GM18867 (cell line): ENCODE measurements around the gene SCN1A.
"Not testable (repeated sequence)": the region's sequence is repeated elsewhere in the genome, so short reads cannot be mapped to it uniquely, and the experiment has no call there.

Experiments used
- ATAC-seq: cut with Tn5 transposase; IDR thresholded peaks from one replicate; pipeline ENCODE4 v1.9.1; 2021; ENCODE audit warnings: mild to moderate bottlenecking, moderate library complexity; ENCODE audit not compliant: unreplicated experiment

The SCN1A gene

DNA sequence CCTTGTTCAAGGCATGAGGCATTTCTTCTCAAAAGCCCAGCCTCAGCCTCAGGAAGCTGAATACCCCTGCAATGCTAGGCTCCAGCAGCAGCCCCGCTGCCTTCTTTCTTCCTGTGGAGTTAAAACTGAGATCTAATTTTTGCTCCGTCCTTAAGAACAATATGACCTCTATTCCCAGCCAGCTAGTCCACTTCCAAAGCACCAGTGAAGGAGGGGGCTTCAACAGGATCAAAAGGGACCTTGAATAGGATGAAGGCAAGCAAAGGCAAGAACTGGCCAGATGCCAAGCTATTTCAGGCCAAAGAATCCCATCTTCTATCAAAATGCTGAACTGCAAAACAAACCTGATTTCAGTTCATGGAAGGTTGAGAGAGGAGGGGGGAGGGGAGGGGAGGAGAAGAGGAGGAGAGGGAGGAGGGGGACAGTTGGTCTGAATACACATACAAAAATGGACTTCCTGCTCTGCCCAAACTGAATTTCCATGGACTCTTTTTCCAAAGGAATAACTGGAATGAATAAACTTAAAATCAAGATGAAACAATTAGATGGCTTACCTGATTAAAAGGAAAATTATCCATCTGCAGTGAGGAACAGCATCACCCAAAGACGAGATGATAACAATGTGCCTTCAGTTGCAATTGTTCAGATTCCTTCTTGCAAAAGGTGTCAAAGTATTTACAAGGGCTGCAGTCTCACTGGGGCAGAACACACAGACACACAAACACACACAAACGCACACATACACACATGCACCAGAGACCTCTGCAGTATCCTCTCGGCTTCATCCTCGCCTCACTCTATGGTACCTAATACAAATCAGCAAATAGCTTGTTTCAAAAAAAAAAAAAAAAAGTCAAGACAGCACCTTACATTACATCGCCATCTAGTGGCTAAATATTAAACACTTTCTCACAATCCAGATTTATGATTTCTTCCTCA is at the start of gene SCN1A:
Gene SCN1A (minus strand): TSS at position 804 of the 939 bp plus-strand sequence. CDS start 54,399 bp downstream, outside the sequence.
- ATAC-seq, result no peak

DNA sequence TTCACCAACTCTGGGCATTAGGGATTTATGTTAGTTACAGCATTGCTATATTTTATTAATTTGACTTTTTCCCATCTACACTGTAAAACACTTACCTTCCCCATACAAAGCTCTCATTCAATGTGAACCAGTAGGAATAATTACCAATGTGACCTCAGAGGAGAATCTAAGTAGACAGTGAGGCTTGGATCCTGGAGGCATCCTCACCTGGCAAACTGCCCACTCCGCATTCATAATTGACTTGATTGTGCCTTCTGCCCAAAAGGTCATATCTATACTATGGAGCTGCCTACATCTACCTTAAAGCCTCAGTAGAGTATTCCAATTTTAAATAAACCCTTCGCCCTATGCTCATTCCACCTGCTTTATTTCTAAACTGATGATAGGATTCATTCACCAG is 45.4 kb upstream of the SCN1A start:
- no peak for ATAC-seq

DNA sequence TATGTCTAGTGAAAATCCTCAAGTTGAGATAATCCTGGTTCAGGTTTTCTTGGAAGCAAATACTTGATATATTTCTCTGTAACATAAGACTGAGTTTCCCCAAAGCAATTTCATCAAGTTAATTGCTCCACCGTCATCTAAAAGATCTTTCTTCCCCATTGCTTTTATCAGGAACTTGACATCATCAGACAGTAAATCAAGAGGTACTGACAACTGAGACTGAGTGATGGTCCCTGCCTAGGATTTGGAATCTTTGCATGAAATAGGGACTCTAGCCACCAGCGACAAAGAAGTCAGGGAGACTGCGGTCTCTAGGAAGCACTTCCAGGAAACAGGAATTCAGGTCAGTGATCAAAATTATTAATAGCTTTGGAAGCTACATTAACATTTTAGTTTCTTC is 43.4 kb upstream of the SCN1A start:
- no peak for ATAC-seq

DNA sequence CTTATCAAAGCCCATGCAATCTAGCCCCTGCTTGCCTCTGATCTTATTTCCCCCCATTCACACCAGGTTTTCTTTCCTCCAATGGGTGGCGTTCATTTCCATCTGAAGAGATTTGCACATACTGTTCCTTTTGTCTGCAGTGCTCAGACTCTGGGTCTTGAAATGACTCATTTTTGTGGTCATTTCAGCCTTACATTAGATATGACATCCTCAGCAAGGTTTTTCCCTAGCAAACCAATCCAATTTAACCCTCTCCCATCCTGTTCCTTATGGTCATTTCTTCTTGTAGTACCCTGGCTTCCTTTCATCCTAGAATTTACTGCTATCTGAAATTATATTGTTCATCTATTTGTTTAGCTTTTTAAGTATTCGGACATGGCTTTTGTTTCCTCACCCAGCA is 42.5 kb upstream of the SCN1A start:
- ATAC-seq, result no peak

DNA sequence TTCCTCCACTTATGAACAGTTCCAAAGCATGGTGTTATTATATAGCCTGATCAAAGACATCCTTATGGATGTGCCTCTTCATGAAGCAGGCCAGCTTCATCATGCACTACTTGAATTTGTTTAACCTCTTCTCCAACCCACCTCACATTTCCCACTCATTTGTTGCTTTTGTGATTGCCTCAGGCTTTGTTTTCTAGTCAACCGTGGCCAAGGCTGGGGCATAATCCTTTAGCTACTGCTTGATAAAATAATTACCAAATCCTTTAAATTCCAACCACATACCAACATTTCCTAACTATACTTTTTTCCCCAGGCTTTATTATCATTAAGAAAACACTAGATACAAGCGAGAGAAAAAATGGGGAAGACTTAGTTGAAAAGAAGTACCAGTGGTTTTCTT is 39.6 kb upstream of the SCN1A start:
- ATAC-seq, result no peak

DNA sequence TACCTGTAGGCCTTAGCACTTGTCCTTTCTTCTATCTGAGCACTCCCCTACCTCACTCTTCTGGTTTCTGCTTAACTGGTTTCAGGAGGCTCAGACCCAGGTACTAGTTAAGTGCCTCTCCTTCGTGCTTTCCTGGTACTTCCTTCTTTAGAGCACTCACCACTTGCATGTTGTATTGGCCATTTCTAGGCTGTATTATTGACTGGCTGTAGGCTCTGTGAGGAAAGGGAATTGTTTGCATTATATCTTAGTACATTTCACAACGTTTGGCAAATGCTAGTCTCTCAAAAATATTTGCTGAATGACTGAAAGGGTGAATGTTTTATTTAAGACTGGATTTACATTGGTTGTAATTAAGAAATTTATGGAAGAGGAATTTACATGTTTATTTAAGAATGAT is 36.0 kb upstream of the SCN1A start:
- ATAC-seq, result no peak

DNA sequence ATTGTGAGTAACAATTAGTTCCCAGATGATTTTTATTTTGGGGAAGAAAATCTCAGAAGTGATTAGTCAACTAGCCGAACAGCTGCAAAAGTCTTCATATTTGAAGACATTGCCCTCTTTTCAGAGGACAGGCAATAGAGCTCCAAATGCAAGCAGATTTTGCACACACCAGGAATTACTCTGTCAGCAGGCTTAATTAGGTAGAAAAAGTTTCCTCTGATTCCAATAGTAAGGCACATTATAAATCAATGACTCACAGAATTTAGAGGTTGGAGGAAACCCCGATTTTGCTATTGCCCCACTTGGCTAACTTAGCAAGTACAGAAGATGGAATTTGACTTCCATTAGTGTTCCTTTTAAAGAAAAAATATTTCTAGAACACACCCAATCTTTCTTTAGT is 30.7 kb upstream of the SCN1A start:
- ATAC-seq, result no peak

DNA sequence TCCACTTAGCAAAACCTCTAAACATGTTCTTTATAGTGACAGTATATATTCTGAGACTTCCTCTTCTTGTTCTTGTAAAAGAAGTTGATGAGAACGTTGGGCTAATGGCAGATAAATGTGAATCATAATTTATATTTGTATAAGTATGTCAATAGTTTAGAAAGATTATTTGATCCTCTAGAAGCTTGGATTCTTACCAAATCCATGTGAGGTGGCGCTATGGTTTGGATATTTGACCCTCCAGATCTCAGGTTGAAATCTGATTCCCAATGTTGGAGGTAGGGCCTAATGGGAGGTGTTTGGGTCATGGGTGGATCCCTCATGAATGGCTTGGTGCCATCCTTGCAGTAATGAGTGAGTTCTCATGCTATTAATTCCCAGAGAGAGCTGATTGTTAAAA is 29.8 kb upstream of the SCN1A start:
- ATAC-seq, result no peak

DNA sequence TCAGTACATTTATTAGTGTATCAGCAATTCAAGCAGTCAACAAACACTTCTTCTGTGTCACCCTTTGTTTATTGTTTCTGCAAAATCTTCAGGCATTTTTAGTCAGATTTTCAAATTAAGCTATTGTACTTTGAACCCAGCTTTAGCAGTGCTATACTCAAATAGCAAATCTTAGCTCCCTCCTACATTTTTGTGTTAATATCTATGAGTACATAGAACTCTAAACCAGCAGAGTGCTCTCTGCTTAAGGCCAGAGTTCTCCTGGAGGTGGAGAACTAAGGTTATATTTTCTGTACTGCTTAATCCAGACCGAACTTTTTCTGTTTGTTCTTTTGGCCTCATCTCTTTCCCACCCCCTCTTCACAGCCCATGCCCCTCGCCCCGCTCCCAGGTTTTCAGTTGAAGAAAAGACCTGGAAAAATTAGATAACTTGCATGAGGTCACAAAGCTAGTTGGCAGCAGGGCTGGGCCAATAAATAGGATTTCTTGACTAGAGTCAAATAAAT is 29.2 kb upstream of the SCN1A start:
- no peak for ATAC-seq

DNA sequence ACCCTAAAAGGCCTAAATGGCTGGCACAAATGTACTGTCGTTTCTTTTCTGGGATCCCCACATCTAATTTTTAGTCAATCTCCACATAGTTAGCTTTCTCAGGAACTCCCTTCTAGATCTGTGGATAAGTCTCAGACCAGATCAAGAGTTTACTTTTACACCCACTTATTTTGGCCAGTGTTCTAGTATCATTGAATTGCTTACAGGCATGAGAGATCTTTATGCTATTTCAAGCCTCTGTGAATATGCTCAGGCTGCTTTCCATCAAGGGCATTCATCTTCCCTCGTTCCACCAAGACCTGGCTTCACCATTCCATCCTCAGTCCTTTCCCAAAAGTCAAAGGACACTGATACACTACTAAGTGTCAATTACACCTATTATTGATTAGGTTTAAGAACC is 27.8 kb upstream of the SCN1A start:
- ATAC-seq, result no peak

DNA sequence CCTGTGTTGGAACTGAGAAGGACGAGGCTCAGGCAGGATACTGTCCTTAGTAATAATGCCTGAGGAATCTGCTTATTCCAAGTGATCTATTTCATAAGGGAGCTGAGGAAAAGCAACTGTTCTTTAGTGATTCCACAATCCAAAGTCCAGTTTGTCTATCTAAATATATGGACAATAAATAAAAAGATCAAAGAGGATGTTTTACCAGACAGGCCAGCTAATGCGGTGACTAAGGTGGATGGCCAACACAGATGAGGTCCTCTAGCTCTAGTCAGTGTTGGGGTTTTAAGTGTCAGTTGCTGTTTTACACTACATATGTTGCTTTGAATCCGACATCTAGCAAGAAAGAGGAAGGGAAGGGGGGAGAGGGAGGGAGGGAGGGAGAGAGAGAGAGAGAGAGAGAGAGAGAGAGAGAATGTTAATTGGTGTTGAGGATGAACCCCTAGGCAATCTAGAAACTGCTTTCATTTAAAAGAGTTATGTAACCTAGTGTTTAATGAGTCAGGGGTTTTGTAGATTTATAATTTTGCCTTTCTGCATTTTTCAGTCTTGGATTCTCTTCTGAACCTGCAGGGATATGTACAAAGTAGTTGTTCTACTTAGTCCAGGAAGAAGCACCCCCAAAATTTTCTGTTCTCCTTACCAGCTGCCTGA is 27.0 kb upstream of the SCN1A start:
- no peak for ATAC-seq

DNA sequence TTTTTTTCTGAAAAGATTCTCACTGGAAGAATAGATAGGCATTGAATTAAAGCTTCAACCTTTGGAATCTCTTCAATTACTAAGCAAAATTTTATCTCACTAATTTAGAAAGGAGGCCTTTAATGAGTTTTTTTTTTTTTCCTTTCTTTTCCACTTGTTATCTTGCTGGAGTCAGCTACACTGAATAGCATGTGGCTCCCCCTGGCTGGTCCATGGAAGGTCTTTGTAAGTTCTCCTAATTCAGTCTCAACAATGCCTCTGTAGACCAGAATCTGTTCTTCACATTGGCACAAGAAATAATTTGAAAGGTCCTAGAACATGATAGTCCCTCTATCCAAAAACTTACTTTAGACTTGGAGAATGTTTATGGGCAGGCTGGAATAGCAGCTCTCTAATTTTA is 24.2 kb upstream of the SCN1A start:
- no peak for ATAC-seq

DNA sequence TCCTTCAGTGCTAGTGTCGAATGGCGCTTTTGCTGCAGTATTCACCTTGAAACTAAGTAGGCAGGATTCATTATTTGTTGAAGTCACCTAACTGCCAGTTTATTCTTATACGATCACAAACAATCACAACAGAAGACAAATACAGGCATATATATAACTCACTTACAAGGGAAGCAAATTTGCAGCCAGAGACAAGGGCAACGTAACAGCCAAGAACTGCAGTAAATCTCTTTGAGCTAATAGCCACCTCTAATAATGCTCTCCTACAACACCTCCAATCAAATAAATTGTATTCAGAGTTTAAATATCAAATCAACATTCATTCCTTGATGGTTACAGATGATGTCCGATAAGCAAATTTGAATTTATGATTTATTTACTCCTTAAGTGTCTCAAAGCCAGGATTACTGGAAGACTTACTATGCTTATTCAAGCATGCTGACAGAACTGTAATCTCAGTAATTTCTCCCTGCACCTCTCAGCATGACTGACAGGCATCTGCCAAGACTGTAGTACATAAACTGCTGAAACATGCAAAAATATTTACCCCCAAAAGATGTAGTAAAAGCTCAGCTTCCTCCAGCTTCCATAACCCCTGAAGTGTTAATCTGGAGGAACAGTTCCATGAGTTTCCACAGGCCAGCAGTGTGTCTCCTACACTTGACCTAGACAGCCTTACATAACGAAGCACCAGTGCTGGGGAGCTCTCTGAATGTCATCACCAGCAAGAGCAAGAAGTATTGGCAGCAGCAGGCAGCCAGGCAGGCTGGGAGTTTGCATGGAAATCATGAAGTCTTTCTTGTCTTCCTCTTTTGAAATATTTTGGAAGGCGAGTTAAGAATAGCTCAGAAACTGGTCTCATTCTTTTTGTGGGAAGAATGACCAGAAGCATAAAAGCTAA is 20.9 kb upstream of the SCN1A start:
- ATAC-seq, result no peak

DNA sequence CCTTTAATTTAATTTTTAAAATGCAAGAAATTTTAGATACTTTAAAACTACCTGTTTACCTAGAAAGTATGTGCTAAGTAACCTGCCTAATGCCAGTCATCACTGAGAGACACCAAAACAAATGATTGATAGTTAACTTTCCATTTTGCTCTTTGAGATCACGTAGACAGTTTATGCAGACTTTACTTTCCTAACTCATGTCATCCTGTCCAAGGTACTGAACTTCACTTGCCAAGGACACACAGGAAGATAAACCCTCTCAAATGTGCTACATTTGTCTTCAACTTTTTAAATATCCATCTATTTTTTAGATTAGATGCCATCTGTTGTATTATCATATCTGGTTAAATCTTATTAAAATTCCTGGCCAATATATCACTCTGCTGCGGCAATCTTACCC is 20.1 kb upstream of the SCN1A start:
- no peak for ATAC-seq

DNA sequence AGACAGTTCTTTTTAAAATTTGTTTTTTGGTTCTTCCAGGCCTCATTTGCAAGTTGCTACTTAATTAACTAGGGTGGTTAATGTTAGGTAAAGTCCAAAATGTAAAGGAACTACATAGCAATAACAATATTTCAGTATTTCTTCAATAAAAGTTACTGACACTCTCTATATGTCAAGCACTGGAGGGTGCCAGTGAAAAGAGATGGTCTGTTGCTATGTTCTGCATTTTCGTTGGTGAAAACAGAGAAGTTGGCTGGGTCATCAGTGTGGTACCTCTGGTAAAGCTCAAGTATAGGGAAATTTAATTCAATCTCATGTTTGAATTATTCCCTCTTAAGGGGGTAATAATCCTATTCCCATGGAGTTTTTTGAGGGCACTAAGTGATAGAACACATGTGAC is 16.3 kb upstream of the SCN1A start:
- no peak for ATAC-seq

DNA sequence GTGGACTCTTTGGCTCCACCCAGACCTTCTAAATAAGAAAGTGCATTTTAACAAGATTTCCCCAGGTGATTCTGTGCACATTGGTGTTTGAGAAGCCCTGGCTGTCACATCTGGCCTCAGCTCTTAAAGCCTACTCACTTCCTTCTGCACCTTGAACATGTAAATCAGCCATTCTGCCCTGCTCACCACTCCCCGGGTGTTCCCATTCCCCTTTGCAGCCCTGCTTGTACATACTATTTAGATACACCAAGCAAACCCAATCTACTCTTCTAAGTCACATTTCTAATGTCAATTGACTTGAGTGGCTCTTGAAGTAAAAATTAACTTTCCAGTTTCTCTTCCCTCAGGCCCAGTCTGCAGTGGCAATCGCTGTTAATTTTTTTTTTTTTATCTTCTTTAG is 13.1 kb upstream of the SCN1A start:
- no peak for ATAC-seq

DNA sequence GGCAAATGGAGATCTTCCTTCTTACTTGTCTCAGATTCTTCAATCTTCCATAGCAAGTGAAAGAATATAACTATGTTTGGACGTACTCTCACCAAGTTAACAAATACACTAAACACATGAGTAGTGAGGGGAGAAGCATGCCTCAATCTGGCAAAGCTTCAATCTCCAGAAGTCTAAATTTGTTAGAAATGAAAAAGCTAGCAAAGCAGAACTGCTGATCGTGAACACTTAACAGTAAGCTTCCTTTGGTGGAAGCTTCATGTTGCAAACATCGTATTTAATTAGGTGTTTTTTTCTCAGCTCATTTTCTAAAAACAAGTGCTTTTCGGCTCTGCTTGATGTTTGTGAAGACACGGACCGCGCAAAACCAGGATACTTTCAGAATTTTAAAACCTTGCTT is 12.7 kb upstream of the SCN1A start:
- no peak for ATAC-seq

DNA sequence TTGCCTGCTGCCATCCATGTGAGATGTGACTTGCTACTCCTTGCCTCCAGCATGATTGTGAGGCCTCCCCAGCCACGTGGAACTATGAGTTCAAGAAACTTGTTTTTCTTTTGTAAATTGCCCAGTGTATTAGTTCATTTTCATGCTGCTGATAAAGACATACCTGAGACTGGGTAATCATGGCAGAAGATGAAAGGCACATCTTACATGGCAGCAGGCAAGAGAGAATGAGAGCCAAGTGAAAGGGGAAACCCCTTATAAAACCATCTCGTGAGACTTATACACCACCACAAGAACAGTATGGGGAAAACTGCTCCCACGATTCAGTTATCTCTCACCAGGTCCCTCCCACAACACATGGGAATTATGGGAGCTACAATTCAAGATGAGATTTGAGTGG is 11.7 kb upstream of the SCN1A start:
- not testable (repeated sequence) for ATAC-seq

DNA sequence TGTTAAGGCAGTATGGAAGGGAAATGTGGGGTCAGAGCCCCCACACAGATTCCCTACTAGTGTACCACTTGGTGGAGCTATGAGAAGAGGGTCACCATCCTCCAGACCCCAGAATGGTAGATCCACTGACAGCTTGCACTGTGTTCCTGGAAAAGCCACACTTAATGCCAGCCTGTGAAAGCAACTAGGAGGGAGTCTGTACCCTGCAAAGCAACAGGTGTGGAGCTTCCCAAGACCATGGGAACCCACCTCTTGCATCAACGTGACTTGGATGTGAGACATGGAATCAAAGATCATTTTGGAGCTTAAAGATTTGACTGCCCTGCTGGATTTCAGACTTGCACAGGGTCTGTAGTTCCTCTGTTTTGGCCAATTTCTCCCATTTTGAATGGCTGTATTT is 10.8 kb upstream of the SCN1A start:
- ATAC-seq, result no peak

DNA sequence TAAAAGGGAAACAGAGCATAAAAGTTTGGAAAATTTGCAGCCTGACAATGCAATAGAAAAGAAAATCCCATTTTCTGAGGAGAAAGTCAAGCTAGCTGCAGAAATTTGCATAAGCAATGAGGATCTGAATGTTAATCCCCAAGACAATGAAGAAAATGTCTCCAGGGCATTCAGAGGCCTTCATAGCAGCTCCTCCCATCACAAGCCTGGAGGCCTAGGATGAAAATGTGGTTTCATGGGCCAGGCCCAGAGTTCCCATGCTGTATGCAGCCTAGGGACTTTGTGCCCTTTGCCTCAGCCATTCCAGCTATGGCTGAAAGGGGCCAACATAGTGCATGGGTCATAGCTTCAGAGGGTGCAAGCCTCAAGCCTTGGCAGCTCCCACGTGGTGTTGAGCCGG is 10.3 kb upstream of the SCN1A start:
- no peak for ATAC-seq

DNA sequence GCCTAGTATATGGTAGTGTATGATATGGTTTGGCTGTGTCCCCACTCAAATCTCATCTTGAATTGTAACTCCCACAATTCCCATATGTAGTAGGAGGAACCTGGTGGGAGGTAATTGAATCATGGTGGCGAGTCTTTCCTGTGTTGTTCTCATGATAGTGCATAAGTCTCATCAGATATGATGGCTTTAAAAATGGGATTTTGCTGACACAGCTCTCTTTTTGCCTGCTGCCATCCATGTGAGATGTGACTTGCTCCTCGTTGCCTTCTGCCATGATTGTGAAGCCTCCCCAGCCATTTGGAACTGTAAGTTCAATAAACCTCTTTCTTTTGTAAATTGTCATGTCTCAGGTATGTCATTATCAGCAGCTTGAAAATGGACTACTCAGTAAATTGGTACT is 9.5 kb upstream of the SCN1A start:
- no peak for ATAC-seq
